IPS-18a (cell line): Measurements from ENCODE around the gene SPRED2.

Experiments used
- H3K27ac ChIP-seq: one replicate; pipeline ENCODE4 v1.5.1; 2013; ENCODE audit warnings: low read length
- H3K27me3 ChIP-seq: one replicate; pipeline ENCODE4 v1.6.1; 2013; ENCODE audit warnings: mild to moderate bottlenecking, low read length; ENCODE audit not compliant: control insufficient read depth, insufficient read depth
- H3K36me3 ChIP-seq: one replicate; pipeline ENCODE4 v1.6.1; 2013; ENCODE audit warnings: low read depth, low read length; ENCODE audit not compliant: control insufficient read depth
- H3K4me1 ChIP-seq: one replicate; pipeline ENCODE4 v1.6.1; 2013; ENCODE audit warnings: low read depth, low read length; ENCODE audit not compliant: control insufficient read depth
- H3K4me3 ChIP-seq: one replicate; pipeline ENCODE4 v1.5.1; 2013; ENCODE audit warnings: low read length
- H3K9ac ChIP-seq: one replicate; pipeline ENCODE4 v1.6.1; 2013; ENCODE audit warnings: mild to moderate bottlenecking, low read length, moderate library complexity
- H3K9me3 ChIP-seq: one replicate; pipeline ENCODE4 v1.6.1; 2013; ENCODE audit warnings: low read depth, low read length; ENCODE audit not compliant: control insufficient read depth

SPRED2 gene

GRCh38 chr2:65358678-65359400 lies 73.6 kb downstream of the SPRED2 start:
- Histone ChIP-seq H3K36me3 (no peaks in the 10 kb centered on the region), H3K9ac (no peak overlapping the region), H3K27me3 (no peaks in the 10 kb centered on the region), H3K9me3 (no peaks in the 10 kb centered on the region), H3K27ac (no peak overlapping the region), H3K4me3 (no peak overlapping the region), H3K4me1 (peaks cover 18% of the 10 kb centered on the region)

DNA sequence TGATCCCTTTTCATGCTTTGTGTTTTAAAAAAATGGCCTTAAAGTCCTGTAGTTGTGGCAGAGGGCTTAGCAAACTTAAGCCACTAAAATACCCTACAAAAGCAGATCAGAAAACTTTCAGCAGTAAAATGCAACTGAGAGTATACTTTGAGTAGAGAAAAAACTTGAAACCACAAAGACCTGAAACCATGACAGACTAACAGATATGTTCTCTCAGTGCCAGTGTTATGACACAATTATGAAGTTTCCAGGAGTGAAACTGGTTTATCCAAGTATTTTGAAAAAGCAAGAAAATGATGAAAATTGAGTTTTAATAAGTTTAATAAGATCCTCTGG lies 74.5 kb downstream of the SPRED2 start:
- Histone ChIP-seq H3K36me3 (no peaks in the 10 kb centered on the region), H3K4me1 (peaks cover 18% of the 10 kb centered on the region), H3K4me3 (no peak overlapping the region), H3K27ac (no peak overlapping the region), H3K27me3 (no peaks in the 10 kb centered on the region), H3K9ac (no peak overlapping the region), H3K9me3 (no peaks in the 10 kb centered on the region)

- Histone ChIP-seq H3K4me3 (no peak overlapping the region), H3K27ac (no peak overlapping the region), H3K9ac (no peak overlapping the region), H3K27me3 (no peaks in the 10 kb centered on the region), H3K4me1 (peaks cover 18% of the 10 kb centered on the region), H3K9me3 (no peaks in the 10 kb centered on the region), H3K36me3 (no peaks in the 10 kb centered on the region)
These were observed 75.1 kb downstream of the SPRED2 start for GRCh38 chr2:65357095-65357958.

- Histone ChIP-seq H3K9ac (no peak overlapping the region), H3K4me3 (no peak overlapping the region), H3K27ac (no peak overlapping the region), H3K27me3 (no peaks in the 10 kb centered on the region), H3K4me1 (peaks cover 28% of the 10 kb centered on the region), H3K36me3 (no peaks in the 10 kb centered on the region), H3K9me3 (no peaks in the 10 kb centered on the region)
These were observed 77.1 kb downstream of the SPRED2 start for GRCh38 chr2:65355186-65355831.

- Histone ChIP-seq H3K27ac (no peak overlapping the region), H3K4me1 (peaks cover 33% of the 10 kb centered on the region)
These were observed 77.6 kb downstream of the SPRED2 start for GRCh38 chr2:65354773-65355172.

DNA sequence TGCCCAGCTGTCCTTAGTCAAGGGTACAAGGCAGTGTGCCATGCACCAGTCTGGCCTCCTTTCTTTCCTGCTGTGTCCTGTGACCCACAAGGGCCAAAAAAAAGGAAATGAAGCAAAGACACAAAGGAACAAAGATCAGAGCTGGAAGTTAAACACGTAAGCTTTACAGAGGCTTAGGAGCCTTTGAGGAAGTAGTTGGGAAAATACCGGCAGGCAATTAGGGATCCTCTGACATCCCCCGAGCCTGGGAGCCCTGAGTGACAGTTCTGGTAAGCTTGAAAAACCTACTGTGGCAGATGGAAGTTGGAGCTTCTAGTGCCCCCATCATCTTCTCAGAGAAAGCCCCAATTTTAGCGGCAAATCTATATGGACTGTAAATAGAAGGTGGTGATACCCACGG lies 78.5 kb downstream of the SPRED2 start:
- Histone ChIP-seq H3K4me1 (peaks cover 31% of the 10 kb centered on the region), H3K36me3 (no peaks in the 10 kb centered on the region), H3K27me3 (no peaks in the 10 kb centered on the region), H3K27ac (no peak overlapping the region), H3K9ac (no peak overlapping the region), H3K9me3 (no peaks in the 10 kb centered on the region), H3K4me3 (no peak overlapping the region)

More at GRCh38 chr2:65354773-65355172, 77.6 kb downstream of the SPRED2 start:
- Histone ChIP-seq H3K9ac (no peak overlapping the region), H3K27me3 (no peaks in the 10 kb centered on the region), H3K9me3 (no peaks in the 10 kb centered on the region), H3K4me3 (no peak overlapping the region), H3K36me3 (no peaks in the 10 kb centered on the region)

DNA sequence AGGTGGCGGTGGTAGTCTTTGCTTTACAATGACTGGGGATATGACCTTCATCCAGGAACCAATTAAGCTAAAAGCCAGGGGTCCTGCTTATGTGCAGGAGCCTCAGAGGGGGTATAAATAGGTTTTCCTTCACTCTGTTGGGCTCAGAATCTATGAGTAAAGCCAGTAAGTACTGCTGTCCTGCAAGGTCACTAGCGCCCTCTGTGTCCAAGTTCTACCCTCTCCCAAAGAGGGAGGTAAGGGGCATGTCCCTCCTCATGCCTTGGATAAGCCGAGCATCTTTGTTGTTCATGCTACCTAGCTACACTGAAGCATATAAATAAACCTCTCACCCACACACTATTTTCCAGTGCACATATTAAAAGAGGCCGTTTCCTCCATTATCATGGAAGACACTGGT lies 79.4 kb downstream of the SPRED2 start:
- Histone ChIP-seq H3K4me3 (no peak overlapping the region), H3K36me3 (no peaks in the 10 kb centered on the region), H3K27me3 (no peaks in the 10 kb centered on the region), H3K9ac (no peak overlapping the region), H3K27ac (no peak overlapping the region), H3K4me1 (peaks cover 31% of the 10 kb centered on the region), H3K9me3 (no peaks in the 10 kb centered on the region)

- Histone ChIP-seq H3K27ac (no peak overlapping the region), H3K4me1 (peaks cover 21% of the 10 kb centered on the region), H3K9ac (no peak overlapping the region)
These were observed 80.3 kb downstream of the SPRED2 start for GRCh38 chr2:65351948-65352595.

DNA sequence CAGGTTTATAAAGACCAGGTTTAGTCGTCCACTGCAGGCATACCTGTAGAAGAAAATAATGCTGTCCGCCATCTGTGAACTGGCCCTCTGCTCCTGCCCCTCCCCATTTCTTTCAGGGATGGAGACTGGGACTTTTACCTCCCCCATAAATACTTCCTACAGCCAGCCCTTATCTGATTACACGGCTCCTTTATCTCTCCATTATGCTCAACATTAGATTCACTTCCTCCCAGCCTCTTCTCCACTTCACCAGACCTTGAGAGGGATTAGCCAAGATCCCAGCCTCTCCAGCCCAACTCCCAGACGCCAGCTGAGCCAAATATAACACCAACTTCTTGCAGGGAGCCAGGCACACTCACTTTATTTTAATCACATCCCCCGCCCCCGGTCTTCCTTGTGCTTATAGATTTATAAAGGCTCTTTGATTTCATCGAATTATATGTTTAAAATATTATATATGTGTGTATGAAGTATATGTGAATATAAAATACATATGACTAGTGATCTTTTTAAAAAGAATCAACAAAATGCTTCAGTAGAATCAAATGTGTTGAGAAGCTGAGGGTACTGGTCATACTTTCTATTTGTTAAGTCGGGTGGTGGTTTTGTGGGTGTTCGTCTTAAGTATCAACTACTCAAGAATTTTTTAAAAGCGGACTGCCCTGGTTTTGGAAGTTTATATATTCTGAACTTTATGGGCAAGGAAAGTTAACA lies 81.0 kb downstream of the SPRED2 start:
- Histone ChIP-seq H3K4me1 (peaks cover 18% of the 10 kb centered on the region), H3K9ac (no peak overlapping the region), H3K4me3 (no peak overlapping the region)

More at GRCh38 chr2:65351948-65352595, 80.3 kb downstream of the SPRED2 start:
- no peaks in the 10 kb centered on the region for H3K36me3 ChIP-seq
- H3K9me3 ChIP-seq: no peaks in the 10 kb centered on the region
- H3K4me3 ChIP-seq: no peak overlapping the region
- H3K27me3 ChIP-seq: no peaks in the 10 kb centered on the region

GRCh38 chr2:65350651-65351056 lies 81.7 kb downstream of the SPRED2 start:
- Histone ChIP-seq H3K4me3 (no peak overlapping the region), H3K27ac (no peak overlapping the region), H3K36me3 (no peaks in the 10 kb centered on the region), H3K9ac (no peak overlapping the region), H3K4me1 (peaks cover 18% of the 10 kb centered on the region), H3K9me3 (no peaks in the 10 kb centered on the region), H3K27me3 (no peaks in the 10 kb centered on the region)

More for the DNA sequence above, 81.0 kb downstream of the SPRED2 start:
- H3K27me3 ChIP-seq: no peaks in the 10 kb centered on the region
- no peaks in the 10 kb centered on the region for H3K36me3 ChIP-seq
- no peaks in the 10 kb centered on the region for H3K9me3 ChIP-seq
- H3K27ac ChIP-seq: no peak overlapping the region

GRCh38 chr2:65349863-65350262 lies 82.5 kb downstream of the SPRED2 start:
- H3K9ac ChIP-seq: no peak overlapping the region
- H3K27me3 ChIP-seq: no peaks in the 10 kb centered on the region
- no peaks in the 10 kb centered on the region for H3K9me3 ChIP-seq
- H3K27ac ChIP-seq: no peak overlapping the region
- H3K4me3 ChIP-seq: no peak overlapping the region
- peaks cover 18% of the 10 kb centered on the region for H3K4me1 ChIP-seq
- no peaks in the 10 kb centered on the region for H3K36me3 ChIP-seq
